Measurements from ENCODE around the gene SLC7A4.

SLC7A4 gene

GRCh38 chr22:21028277-21029251, 3.8 kb downstream of the SLC7A4 start:
- Histone ChIP-seq H3K27ac (ENCODE audit: low read length) (no peak overlapping the region), H3K9me3 (ENCODE audit: insufficient read depth, low read length) (no peaks in the 10 kb centered on the region), H3K4me1 (ENCODE audit: low read length) (no peaks in the 10 kb centered on the region), H4K20me1 (ENCODE audit: insufficient read depth, low read length) (no peaks in the 10 kb centered on the region), H3K79me2 (ENCODE audit: low read length) (no peaks in the 10 kb centered on the region), H3K4me2 (ENCODE audit: low read length) (no peak overlapping the region), H3K27me3 (ENCODE audit: low read depth, low read length) (no peaks in the 10 kb centered on the region), H2AFZ (ENCODE audit: low read depth, low read length) (no peak overlapping the region), H3K4me3 (ENCODE audit: low read length) (no peak overlapping the region), H3K36me3 (replicated peaks; ENCODE audit: low read depth, low read length) (no peaks in the 10 kb centered on the region), H3K9ac (ENCODE audit: low read length) (no peak overlapping the region)
- TF ChIP-seq, protein P1, sequence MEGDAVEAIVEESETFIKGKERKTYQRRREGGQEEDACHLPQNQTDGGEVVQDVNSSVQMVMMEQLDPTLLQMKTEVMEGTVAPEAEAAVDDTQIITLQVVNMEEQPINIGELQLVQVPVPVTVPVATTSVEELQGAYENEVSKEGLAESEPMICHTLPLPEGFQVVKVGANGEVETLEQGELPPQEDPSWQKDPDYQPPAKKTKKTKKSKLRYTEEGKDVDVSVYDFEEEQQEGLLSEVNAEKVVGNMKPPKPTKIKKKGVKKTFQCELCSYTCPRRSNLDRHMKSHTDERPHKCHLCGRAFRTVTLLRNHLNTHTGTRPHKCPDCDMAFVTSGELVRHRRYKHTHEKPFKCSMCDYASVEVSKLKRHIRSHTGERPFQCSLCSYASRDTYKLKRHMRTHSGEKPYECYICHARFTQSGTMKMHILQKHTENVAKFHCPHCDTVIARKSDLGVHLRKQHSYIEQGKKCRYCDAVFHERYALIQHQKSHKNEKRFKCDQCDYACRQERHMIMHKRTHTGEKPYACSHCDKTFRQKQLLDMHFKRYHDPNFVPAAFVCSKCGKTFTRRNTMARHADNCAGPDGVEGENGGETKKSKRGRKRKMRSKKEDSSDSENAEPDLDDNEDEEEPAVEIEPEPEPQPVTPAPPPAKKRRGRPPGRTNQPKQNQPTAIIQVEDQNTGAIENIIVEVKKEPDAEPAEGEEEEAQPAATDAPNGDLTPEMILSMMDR (IDR thresholded peaks at IDR 0.05; ENCODE audit: low read depth, low read length), result no peak
- no peak for TF ChIP-seq EZH2phosphoT487 (IDR thresholded peaks at IDR 0.05; ENCODE audit: low read depth)

DNA sequence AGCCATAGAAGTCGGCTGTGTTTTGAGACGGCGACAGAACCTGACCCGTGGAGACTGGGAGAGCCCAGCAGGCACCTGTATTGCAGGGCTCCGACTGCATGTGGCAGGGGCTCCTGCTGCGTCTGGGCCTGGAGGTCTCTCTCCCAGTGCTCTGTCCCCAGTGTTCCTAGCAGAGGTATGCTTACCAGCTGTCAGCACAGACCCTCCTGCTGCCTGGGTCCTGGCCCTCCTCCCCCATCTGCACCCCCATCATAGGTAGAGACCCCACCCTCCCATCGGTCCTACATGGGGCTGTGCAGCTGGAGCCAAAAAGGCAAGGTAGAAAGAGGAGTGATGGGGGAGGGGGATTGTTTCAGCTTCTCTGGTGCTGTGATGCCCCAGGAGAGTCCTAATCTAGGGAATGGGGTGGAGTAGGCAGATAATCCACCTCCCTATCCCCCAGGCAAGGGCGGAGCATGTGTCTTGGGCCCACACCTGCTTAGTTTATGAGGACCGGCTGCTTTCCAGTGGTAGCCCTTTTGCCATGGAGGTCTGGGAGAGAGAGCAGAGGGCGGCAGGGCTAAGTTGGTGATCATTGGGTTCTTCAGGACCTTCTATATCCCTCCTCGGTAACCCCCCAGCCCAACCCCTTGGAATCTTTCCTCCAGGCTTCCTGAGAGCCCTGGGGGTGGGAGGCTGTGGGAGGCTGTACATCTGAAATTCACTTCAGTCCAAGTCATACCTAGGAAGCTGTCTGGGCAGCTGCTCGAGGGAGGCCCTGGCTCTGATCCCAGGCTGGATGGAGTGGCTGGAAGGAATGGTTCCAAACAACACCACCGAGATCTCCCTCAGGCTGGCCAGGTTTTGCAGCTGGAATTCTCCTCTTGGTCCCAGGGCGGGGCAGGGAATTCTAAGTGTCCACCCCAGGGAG, 5.3 kb downstream of the SLC7A4 start:
- Histone ChIP-seq H3K9ac (ENCODE audit: low read length) (no peak overlapping the region), H4K20me1 (ENCODE audit: insufficient read depth, low read length) (no peaks in the 10 kb centered on the region), H3K4me2 (ENCODE audit: low read length) (no peak overlapping the region), H3K4me1 (ENCODE audit: low read length) (no peaks in the 10 kb centered on the region), H2AFZ (ENCODE audit: low read depth, low read length) (no peak overlapping the region), H3K9me3 (ENCODE audit: insufficient read depth, low read length) (no peaks in the 10 kb centered on the region), H3K27ac (ENCODE audit: low read length) (no peak overlapping the region), H3K27me3 (ENCODE audit: low read depth, low read length) (no peaks in the 10 kb centered on the region), H3K36me3 (replicated peaks; ENCODE audit: low read depth, low read length) (no peaks in the 10 kb centered on the region), H3K79me2 (ENCODE audit: low read length) (no peaks in the 10 kb centered on the region), H3K4me3 (ENCODE audit: low read length) (no peak overlapping the region)
- TF ChIP-seq, protein P1 (IDR thresholded peaks at IDR 0.05; ENCODE audit: low read depth, low read length), result no peak
- TF ChIP-seq EZH2phosphoT487 (IDR thresholded peaks at IDR 0.05; ENCODE audit: low read depth), result no peak

GRCh38 chr22:21025763-21026755, 6.3 kb downstream of the SLC7A4 start:
- Histone ChIP-seq H3K4me2 (ENCODE audit: low read length) (no peak overlapping the region), H3K27me3 (ENCODE audit: low read depth, low read length) (no peaks in the 10 kb centered on the region), H4K20me1 (ENCODE audit: insufficient read depth, low read length) (no peaks in the 10 kb centered on the region), H3K36me3 (replicated peaks; ENCODE audit: low read depth, low read length) (no peaks in the 10 kb centered on the region), H2AFZ (ENCODE audit: low read depth, low read length) (no peak overlapping the region), H3K4me1 (ENCODE audit: low read length) (no peaks in the 10 kb centered on the region), H3K9ac (ENCODE audit: low read length) (no peak overlapping the region), H3K79me2 (ENCODE audit: low read length) (no peaks in the 10 kb centered on the region), H3K4me3 (ENCODE audit: low read length) (no peak overlapping the region), H3K27ac (ENCODE audit: low read length) (no peak overlapping the region), H3K9me3 (ENCODE audit: insufficient read depth, low read length) (no peaks in the 10 kb centered on the region)
- TF ChIP-seq, protein P1 (IDR thresholded peaks at IDR 0.05; ENCODE audit: low read depth, low read length), result no peak
- no peak for TF ChIP-seq EZH2phosphoT487 (IDR thresholded peaks at IDR 0.05; ENCODE audit: low read depth)
